Neuronal stem cell (in vitro differentiated cells): ENCODE results near the gene HMOX2.

ENCODE experiments used
- DNase-seq: peaks from one replicate; pipeline ENCODE4 v3.0.0-alpha.2; 2013; ENCODE audit warnings: low spot score
- H2AFZ ChIP-seq: one replicate; pipeline ENCODE4 v1.6.1; 2013; ENCODE audit warnings: mild to moderate bottlenecking, low read length, inconsistent platforms
- H2AK5ac ChIP-seq: 2 replicates; pipeline ENCODE4 v1.6.1; 2013; ENCODE audit warnings: low read depth, mild to moderate bottlenecking, inconsistent platforms, low read length, moderate library complexity, mixed read lengths
- H2BK120ac ChIP-seq: 2 replicates; pipeline ENCODE4 v1.6.1; 2013; ENCODE audit warnings: low read depth, mild to moderate bottlenecking, inconsistent platforms, low read length, moderate library complexity, mixed read lengths
- H2BK12ac ChIP-seq: one replicate; pipeline ENCODE4 v1.6.1; 2013; ENCODE audit warnings: low read length, inconsistent platforms
- H2BK15ac ChIP-seq: 2 replicates; pipeline ENCODE4 v1.6.1; 2013; ENCODE audit warnings: mild to moderate bottlenecking, low read length, inconsistent platforms, mixed read lengths
- H2BK5ac ChIP-seq: one replicate; pipeline ENCODE4 v1.6.1; 2013; ENCODE audit warnings: inconsistent platforms, mild to moderate bottlenecking, low read length, moderate library complexity
- H3K14ac ChIP-seq: one replicate; pipeline ENCODE4 v1.6.1; 2013; ENCODE audit warnings: low read length, inconsistent platforms
- H3K18ac ChIP-seq: 2 replicates; pipeline ENCODE4 v1.6.1; 2013; ENCODE audit warnings: low read length, inconsistent platforms
- H3K23ac ChIP-seq: 2 replicates; pipeline ENCODE4 v1.6.1; 2013; ENCODE audit warnings: low read depth, mild to moderate bottlenecking, mixed read lengths, low read length, inconsistent platforms; ENCODE audit not compliant: poor library complexity
- H3K27ac ChIP-seq: replicated peaks from 3 replicates; pipeline ENCODE4 v1.5.1; 2013; ENCODE audit warnings: low read length, inconsistent platforms
- H3K27me3 ChIP-seq, 3 experiments: 2 replicates each; pipeline ENCODE4 v1.6.1; 2013; ENCODE audit warnings: low read length in 3 of 3, mild to moderate bottlenecking in 2 of 3, inconsistent platforms in 1 of 3, low read depth in 1 of 3, mixed read lengths in 1 of 3, moderate library complexity in 1 of 3; ENCODE audit not compliant: control insufficient read depth in 3 of 3, insufficient read depth in 3 of 3
- H3K36me3 ChIP-seq, 2 donors: replicated peaks in 1 of 2; 2 replicates each; pipeline ENCODE4 v1.6.1; 2013; ENCODE audit warnings: low read length in 2 of 2; ENCODE audit not compliant: control insufficient read depth in 2 of 2, insufficient read depth in 2 of 2
- H3K4ac ChIP-seq: 2 replicates; pipeline ENCODE4 v1.6.1; 2013; ENCODE audit warnings: inconsistent platforms, mild to moderate bottlenecking, low read length, moderate library complexity
- H3K4me1 ChIP-seq, 2 donors: 1 replicate in 1 of 2; 2 replicates in 1 of 2; pipeline ENCODE4 v1.6.1; 2013; ENCODE audit warnings: low read length in 2 of 2, low read depth in 1 of 2; ENCODE audit not compliant: control insufficient read depth in 2 of 2, insufficient read depth in 1 of 2
- H3K4me2 ChIP-seq: one replicate; pipeline ENCODE4 v1.6.1; 2013; ENCODE audit warnings: mild to moderate bottlenecking, low read length, inconsistent platforms; ENCODE audit not compliant: insufficient read depth, poor library complexity, severe bottlenecking
- H3K4me3 ChIP-seq, 2 donors: 2 replicates each; pipeline ENCODE4 v1.5.1; 2013; ENCODE audit warnings: low read length in 2 of 2, mild to moderate bottlenecking in 2 of 2, inconsistent platforms in 1 of 2, moderate library complexity in 1 of 2
- H3K79me1 ChIP-seq: one replicate; pipeline ENCODE4 v1.6.1; 2013; ENCODE audit warnings: low read depth, mild to moderate bottlenecking, inconsistent platforms, low read length, moderate library complexity
- H3K9ac ChIP-seq: one replicate; pipeline ENCODE4 v1.6.1; 2013; ENCODE audit warnings: mild to moderate bottlenecking, low read depth, low read length, inconsistent platforms; ENCODE audit not compliant: poor library complexity
- H3K9me3 ChIP-seq, 2 donors: replicated peaks in 1 of 2; 2 replicates each; pipeline versions ENCODE3 to v1.6.1; 2013; ENCODE audit warnings: low read length in 2 of 2, mild to moderate bottlenecking in 2 of 2, inconsistent platforms in 1 of 2, low read depth in 1 of 2, mixed read lengths in 1 of 2, moderate library complexity in 1 of 2; ENCODE audit not compliant: control insufficient read depth in 2 of 2, insufficient read depth in 1 of 2
- H4K8ac ChIP-seq: one replicate; pipeline ENCODE4 v1.6.1; 2013; ENCODE audit warnings: low read depth, mild to moderate bottlenecking, inconsistent platforms, low read length, moderate library complexity
- H4K91ac ChIP-seq: one replicate; pipeline ENCODE4 v1.6.1; 2013; ENCODE audit warnings: low read length, low read depth, mild to moderate bottlenecking, inconsistent platforms; ENCODE audit not compliant: poor library complexity
- WGBS, 2 donors: extraction: QIAGEN DNeasy Blood & Tissue Kit; methylation state at CpG; one replicate each; pipeline ENCODE4 v1.1.7; 2013; ENCODE audit warnings: missing lambda C conversion rate in 2 of 2, mixed read lengths in 1 of 2; ENCODE audit not compliant: insufficient read length in 2 of 2, insufficient replicate concordance in 1 of 2; ENCODE audit errors: extremely low coverage in 2 of 2; 5-methylcytosine and 5-hydroxymethylcytosine counted together

The HMOX2 gene

DNA sequence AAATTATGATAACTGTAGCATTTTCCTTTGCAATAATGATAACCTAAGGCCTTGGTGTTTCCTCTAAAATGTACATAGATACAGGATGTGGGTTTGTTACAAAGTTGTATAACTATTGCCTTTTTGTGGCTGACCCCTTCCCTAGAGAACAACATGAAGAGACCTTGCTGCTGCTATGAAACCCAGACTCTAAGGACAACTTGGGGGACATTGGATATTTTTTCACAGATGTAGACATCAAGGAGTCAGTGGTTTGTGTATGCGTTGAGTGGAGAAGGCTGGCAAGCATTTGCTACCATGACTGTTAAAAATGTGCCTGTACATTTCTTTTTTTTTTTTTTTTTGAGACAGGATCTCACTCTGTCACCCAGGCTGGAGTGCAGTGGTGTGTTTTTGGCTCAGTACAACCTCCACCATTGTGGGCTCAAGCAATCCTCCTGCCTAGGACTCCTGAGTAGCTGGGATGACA is 12.3 kb downstream of the HMOX2 start:
- no peak overlapping the region for H2BK5ac ChIP-seq
- H2AK5ac ChIP-seq: no peak overlapping the region
- H3K36me3 ChIP-seq: peaks cover 0 to 13% of the 10 kb centered on the region in 2 donors
- H3K27ac ChIP-seq: no peak overlapping the region
- no peak overlapping the region for H2BK120ac ChIP-seq
- no peak overlapping the region for H2BK12ac ChIP-seq
- no peak overlapping the region for H3K23ac ChIP-seq
- no peaks in the 10 kb centered on the region for H3K4me1 ChIP-seq
- H3K14ac ChIP-seq: no peak overlapping the region
- no peaks in the 10 kb centered on the region for H3K9me3 ChIP-seq
- no peak overlapping the region for H4K8ac ChIP-seq
- H2AFZ ChIP-seq: no peak overlapping the region
- no peak for DNase-seq
- no CpG with 5 or more reads among the region's 1 CpG for WGBS, 2 donors
- H3K18ac ChIP-seq: no peak overlapping the region
- no peaks in the 10 kb centered on the region for H3K79me1 ChIP-seq
- no peaks in the 10 kb centered on the region for H3K27me3 ChIP-seq
- no peak overlapping the region for H3K4me2 ChIP-seq
- no peak overlapping the region for H4K91ac ChIP-seq
- H3K4ac ChIP-seq: no peak overlapping the region
- H3K4me3 ChIP-seq: no peak overlapping the region
- no peak overlapping the region for H2BK15ac ChIP-seq
- H3K9ac ChIP-seq: no peak overlapping the region

DNA sequence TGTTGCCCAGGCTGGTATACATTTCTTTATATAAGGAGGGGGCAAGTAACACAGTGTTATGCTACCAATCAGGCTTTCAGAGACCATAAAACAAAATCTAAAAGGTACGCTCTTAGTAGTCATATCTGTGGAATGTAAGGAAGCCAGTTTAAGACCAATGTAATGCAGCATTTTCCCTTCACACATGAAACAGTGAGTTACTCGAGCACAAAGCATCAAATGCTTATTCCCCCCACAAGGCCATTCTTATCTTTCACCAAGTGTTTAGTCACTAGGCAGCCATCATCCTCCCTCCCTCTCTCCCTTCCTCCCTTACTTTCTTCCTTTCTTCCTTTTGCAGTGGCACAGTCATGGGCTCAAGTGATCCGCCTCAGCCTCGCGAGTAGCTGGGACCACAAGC is 12.8 kb downstream of the HMOX2 start:
- Histone ChIP-seq H2BK5ac (no peak overlapping the region), H3K4me2 (no peak overlapping the region), H2BK15ac (no peak overlapping the region), H2BK12ac (no peak overlapping the region), H3K27me3 (no peaks in the 10 kb centered on the region), H3K36me3 (peaks cover 0 to 13% of the 10 kb centered on the region in 2 donors), H4K91ac (no peak overlapping the region), H3K4ac (no peak overlapping the region), H2AK5ac (no peak overlapping the region), H3K27ac (no peak overlapping the region), H3K18ac (no peak overlapping the region), H2AFZ (no peak overlapping the region), H3K4me3 (no peak overlapping the region), H3K4me1 (no peaks in the 10 kb centered on the region), H3K79me1 (no peaks in the 10 kb centered on the region), H3K9me3 (no peaks in the 10 kb centered on the region), H4K8ac (no peak overlapping the region), H3K14ac (no peak overlapping the region), H3K23ac (no peak overlapping the region), H3K9ac (no peak overlapping the region), H2BK120ac (no peak overlapping the region)
- no peak for DNase-seq
- no CpG with 5 or more reads among the region's 5 CpGs for WGBS, 2 donors

DNA sequence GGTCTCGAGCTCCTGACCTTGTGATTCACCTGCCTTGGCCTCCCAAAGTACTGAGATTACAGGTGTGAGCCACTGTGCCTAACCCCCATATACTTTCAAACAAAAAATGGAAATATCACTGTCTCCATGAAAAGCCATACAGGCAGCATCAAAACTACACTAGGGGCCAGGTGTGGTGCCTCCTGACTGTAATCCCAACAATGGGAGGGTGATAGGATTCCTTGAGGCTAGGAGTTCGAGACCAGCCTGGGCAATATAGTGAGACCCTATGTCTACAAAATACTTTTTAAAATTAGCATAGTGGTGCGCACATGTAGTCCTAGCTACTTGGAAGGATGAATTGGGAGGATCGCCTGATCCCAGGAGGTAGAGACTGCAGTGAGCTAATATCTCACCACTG is 15.7 kb downstream of the HMOX2 start:
- no peak overlapping the region for H3K18ac ChIP-seq
- no peaks in the 10 kb centered on the region for H3K4me1 ChIP-seq
- peaks cover 0 to 4% of the 10 kb centered on the region in 2 donors for H3K36me3 ChIP-seq
- no peak overlapping the region for H3K27ac ChIP-seq
- H4K91ac ChIP-seq: no peak overlapping the region
- H4K8ac ChIP-seq: no peak overlapping the region
- no peak overlapping the region for H3K14ac ChIP-seq
- H3K4me2 ChIP-seq: no peak overlapping the region
- H2BK15ac ChIP-seq: no peak overlapping the region
- H3K4ac ChIP-seq: no peak overlapping the region
- no peak for DNase-seq
- no peaks in the 10 kb centered on the region for H3K27me3 ChIP-seq
- WGBS, 2 donors: no CpG with 5 or more reads among the region's 4 CpGs
- no peaks in the 10 kb centered on the region for H3K9me3 ChIP-seq
- H2AK5ac ChIP-seq: no peak overlapping the region
- H3K9ac ChIP-seq: no peak overlapping the region
- H3K23ac ChIP-seq: no peak overlapping the region
- no peak overlapping the region for H2BK5ac ChIP-seq
- no peak overlapping the region for H3K4me3 ChIP-seq
- H2AFZ ChIP-seq: no peak overlapping the region
- no peak overlapping the region for H2BK12ac ChIP-seq
- no peaks in the 10 kb centered on the region for H3K79me1 ChIP-seq
- no peak overlapping the region for H2BK120ac ChIP-seq

DNA sequence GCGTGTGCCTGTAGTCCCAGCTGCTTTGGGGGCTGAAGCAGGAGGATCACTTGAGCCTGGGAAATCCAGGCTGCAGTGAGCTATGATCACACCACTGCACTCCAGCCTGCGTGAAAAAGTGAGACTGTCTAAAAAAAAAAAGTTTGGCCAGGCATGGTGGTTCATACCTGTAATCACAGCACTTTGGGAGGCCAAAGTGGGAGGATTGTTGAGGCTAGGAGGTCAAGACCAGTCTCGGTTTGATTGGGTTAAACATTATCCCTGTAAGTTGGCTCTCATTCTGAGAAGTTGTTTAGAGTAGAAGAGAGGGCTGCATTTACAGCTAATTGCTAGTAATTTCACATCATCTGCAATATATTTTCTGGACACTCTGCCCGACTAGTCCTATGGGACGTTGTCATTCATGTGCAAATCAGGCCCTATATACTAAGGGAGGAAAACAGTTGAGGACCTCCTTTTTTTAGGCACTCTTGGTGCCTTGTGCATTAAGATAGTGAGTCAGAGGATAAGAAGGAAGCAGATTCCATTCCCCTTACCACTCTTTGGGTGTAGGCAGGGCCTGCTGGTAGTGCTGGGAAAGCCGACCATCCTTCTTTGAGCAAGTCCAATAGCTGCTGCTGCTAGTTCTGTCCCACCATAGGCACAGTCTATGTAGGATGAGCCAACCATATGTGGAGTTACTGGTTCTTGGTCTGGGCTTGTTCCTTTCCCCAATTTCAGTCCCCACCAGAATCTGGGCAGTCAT is 18.7 kb downstream of the HMOX2 start:
- Histone ChIP-seq H2BK12ac (no peak overlapping the region), H3K4me1 (no peaks in the 10 kb centered on the region), H3K18ac (no peak overlapping the region), H3K4ac (no peak overlapping the region), H2BK5ac (no peak overlapping the region), H3K14ac (no peak overlapping the region), H3K79me1 (no peaks in the 10 kb centered on the region), H2BK15ac (no peak overlapping the region), H3K4me3 (no peak overlapping the region), H3K27me3 (no peaks in the 10 kb centered on the region), H3K9me3 (no peaks in the 10 kb centered on the region), H2AFZ (no peak overlapping the region), H3K23ac (no peak overlapping the region), H2BK120ac (no peak overlapping the region), H3K4me2 (no peak overlapping the region), H3K36me3 (peaks cover 0 to 4% of the 10 kb centered on the region in 2 donors), H2AK5ac (no peak overlapping the region), H3K9ac (no peak overlapping the region), H3K27ac (no peak overlapping the region), H4K91ac (no peak overlapping the region), H4K8ac (no peak overlapping the region)
- WGBS, 2 donors: no CpG with 5 or more reads among the region's 6 CpGs
- no peak for DNase-seq
